Measurements from ENCODE around the gene AKAP11.

Gene AKAP11

DNA sequence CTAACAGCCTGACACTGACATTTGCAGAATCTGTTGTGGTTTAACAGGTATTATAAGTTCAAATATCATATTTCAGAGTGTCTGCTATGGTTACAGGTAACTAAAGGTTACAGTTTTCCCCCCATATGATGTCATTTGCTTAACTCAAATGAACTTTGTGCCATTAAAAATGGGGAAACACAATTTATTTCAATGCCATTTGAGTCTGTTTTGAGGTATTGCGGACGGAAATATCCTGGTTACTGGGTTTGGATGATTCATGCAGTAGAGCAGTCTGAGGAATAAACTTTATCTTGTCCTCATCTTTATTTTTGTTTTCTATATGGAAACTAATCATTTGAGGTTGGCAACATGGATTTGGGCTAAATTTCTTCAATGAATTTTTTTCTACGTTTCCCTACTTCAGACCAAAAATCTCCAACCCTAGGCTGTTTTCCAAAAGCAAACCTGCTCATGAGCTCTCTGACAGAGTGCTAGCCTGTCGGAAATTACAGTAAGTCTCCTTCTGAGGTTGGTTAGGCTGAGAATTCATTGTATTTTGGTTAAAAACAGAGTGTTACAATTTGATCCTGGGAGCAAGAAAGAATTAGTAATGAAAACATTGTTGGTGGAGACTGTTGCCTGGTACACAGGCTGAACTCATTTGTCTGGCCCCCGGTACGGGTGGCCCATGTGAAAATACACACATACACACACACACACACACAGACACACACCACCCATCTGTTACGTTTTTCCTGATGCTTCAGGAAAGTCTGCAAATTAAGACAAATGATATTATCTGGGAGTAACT lies 66.1 kb downstream of the AKAP11 start:
- no peaks in the 10 kb centered on the region; the same call in 1 of the 2 replicates for H3K4me1 ChIP-seq (ENCODE audit: insufficient read depth, low read length)
- no peaks in the 10 kb centered on the region for H3K27me3 ChIP-seq (ENCODE audit: insufficient read depth, low read length)
- no peaks in the 10 kb centered on the region for H3K9me3 ChIP-seq (ENCODE audit: insufficient read depth, low read depth, low read length)
- H3K27ac ChIP-seq (ENCODE audit: low read length): no peak overlapping the region
- H3K36me3 ChIP-seq (ENCODE audit: insufficient read depth, low read depth, low read length): no peaks in the 10 kb centered on the region
- no peak overlapping the region for H3K9ac ChIP-seq (ENCODE audit: low read depth, low read length)
- H3K4me3 ChIP-seq (ENCODE audit: low read length): no peak overlapping the region

DNA sequence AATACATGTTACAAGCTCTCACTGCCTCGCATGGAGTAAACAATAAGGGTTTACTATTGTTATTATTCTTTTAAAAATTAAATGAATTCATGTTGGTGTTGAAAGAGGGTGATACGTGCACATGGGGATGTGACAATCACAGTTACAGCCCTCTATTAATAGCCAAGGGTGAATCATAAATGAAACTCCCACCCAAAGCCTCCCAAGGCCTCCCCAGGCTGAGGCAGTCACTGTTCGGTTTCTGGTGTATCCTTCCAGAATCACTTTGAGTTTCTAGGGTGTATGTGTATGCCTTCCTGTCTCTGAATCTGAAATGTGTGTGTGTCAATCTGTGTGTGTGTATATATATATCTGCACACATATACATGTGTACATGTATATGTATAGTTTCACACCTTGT lies 73.4 kb downstream of the AKAP11 start:
- peaks cover 4% of the 10 kb centered on the region; the same call in 1 of the 2 replicates for H3K4me1 ChIP-seq (ENCODE audit: insufficient read depth, low read length)
- no peaks in the 10 kb centered on the region for H3K36me3 ChIP-seq (ENCODE audit: insufficient read depth, low read depth, low read length)

DNA sequence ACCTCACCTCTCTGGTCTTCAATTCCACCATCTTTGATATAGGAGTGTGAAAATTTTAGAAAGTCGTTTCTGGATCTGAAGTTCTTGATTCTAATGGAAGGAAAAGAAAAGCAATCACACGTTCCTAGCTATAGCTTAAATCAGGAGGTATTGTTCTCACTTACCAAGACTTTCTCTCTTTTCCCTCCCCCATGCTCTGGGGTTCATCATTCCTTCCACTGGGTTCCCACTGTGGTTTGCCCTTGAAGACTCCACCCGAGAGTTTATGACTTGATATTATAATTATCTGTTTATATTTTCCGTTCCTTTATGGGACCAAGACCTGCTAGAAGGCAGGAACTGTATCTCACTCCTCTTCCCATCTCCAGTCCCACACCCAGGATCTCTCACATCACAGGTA lies 76.6 kb downstream of the AKAP11 start:
- H3K9me3 ChIP-seq (ENCODE audit: insufficient read depth, low read depth, low read length): no peaks in the 10 kb centered on the region
- H3K4me1 ChIP-seq (ENCODE audit: insufficient read depth, low read length): peaks cover 4% of the 10 kb centered on the region; the same call in 1 of the 2 replicates
- H3K4me3 ChIP-seq (ENCODE audit: low read length): no peak overlapping the region
- H3K27ac ChIP-seq (ENCODE audit: low read length): no peak overlapping the region
- H3K9ac ChIP-seq (ENCODE audit: low read depth, low read length): no peak overlapping the region
- H3K27me3 ChIP-seq (ENCODE audit: insufficient read depth, low read length): no peaks in the 10 kb centered on the region
- no peaks in the 10 kb centered on the region for H3K36me3 ChIP-seq (ENCODE audit: insufficient read depth, low read depth, low read length)

More for the DNA sequence above, 73.4 kb downstream of the AKAP11 start:
- no peak overlapping the region for H3K9ac ChIP-seq (ENCODE audit: low read depth, low read length)
- H3K9me3 ChIP-seq (ENCODE audit: insufficient read depth, low read depth, low read length): no peaks in the 10 kb centered on the region
- H3K27ac ChIP-seq (ENCODE audit: low read length): no peak overlapping the region
- no peak overlapping the region for H3K4me3 ChIP-seq (ENCODE audit: low read length)
- no peaks in the 10 kb centered on the region for H3K27me3 ChIP-seq (ENCODE audit: insufficient read depth, low read length)

DNA sequence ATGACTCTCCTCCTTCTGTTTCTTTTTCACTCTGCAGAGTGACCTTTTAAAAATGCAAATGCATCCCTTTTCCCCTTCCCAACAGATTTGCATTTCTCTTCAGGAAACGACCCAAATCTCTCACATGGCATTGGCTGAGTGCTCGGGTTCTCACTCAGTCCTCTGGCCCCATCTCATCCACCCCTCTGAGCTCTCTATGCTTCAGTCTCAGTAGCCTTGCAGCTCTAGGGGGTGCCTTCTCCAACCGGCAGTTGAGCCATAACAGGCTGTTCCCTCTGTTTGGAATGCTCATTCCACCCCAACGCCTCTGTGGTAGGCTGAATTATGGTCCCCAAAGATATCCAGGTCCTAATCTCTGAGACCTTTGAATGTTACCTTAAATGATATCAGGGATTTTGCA lies 78.2 kb downstream of the AKAP11 start:
- H3K4me3 ChIP-seq (ENCODE audit: low read length): no peak overlapping the region
- no peak overlapping the region for H3K27ac ChIP-seq (ENCODE audit: low read length)
- no peak overlapping the region for H3K9ac ChIP-seq (ENCODE audit: low read depth, low read length)
- H3K9me3 ChIP-seq (ENCODE audit: insufficient read depth, low read depth, low read length): no peaks in the 10 kb centered on the region
- H3K27me3 ChIP-seq (ENCODE audit: insufficient read depth, low read length): no peaks in the 10 kb centered on the region
- no peaks in the 10 kb centered on the region for H3K36me3 ChIP-seq (ENCODE audit: insufficient read depth, low read depth, low read length)
- peaks cover 4% of the 10 kb centered on the region; the same call in 1 of the 2 replicates for H3K4me1 ChIP-seq (ENCODE audit: insufficient read depth, low read length)

DNA sequence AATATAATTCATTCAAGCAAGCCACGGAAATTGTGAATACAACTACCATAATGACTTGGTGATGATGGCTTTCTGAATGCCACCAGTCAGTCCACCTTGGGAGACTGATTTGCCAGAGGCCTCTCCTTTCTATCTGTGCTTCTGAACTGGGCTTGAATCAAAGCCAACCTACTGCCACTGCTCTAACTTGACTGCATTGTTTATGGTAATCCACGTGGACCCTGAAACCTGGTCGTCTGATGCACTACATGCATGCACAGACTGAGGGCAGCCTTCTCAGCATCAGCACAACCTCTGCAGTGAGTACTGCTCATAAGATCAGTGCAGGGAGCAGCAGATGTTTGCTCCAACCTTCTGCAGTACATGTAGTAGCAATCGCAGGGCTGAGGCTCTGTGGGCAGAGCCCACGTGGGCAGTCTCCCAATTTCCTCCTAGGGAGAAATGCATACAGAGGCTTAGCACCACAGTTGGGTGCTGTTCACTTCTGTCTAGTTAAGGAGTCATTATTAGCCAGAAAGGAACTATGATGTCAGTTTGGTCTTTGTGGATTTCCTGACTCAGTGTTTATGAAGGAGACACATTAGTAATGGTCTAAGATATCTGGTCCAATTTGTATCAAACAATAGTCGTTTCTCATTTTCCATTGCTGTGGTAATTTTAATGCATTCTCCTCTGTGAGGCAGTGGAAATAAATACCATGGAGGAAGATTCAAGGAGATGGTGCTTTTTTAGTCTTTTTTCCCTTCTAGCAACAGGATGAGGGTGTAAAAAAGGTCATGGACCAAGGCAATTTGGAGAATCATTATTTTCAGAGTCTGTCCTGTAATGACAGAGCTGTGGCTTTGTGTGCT lies 82.5 kb downstream of the AKAP11 start:
- H3K4me3 ChIP-seq (ENCODE audit: low read length): no peak overlapping the region
- no peaks in the 10 kb centered on the region for H3K27me3 ChIP-seq (ENCODE audit: insufficient read depth, low read length)
- H3K36me3 ChIP-seq (ENCODE audit: insufficient read depth, low read depth, low read length): no peaks in the 10 kb centered on the region
- no peaks in the 10 kb centered on the region for H3K9me3 ChIP-seq (ENCODE audit: insufficient read depth, low read depth, low read length)
- no peak overlapping the region for H3K27ac ChIP-seq (ENCODE audit: low read length)
- no peak overlapping the region for H3K9ac ChIP-seq (ENCODE audit: low read depth, low read length)
- H3K4me1 ChIP-seq (ENCODE audit: insufficient read depth, low read length): peaks cover 4% of the 10 kb centered on the region; the same call in 1 of the 2 replicates

DNA sequence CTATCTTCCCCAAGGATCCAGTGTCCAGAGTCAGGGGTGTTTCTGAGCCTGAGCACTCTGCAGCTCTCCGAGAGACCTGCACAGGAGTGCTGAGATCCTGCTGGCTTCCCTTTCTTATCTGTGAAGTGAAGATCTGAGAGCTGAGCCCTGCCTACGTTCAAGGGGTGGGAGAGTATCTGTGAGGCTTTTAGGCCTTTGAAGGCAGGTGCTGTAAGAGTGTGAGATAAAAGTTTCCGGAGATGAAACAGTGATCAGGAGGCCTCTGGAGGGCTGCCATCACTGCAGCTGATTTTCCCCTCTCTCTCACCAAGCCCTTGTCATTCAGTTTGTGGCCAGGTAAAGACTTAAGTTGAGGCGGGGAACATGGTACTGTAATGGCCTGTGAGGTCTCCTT lies 83.1 kb downstream of the AKAP11 start:
- Histone ChIP-seq H3K9ac (ENCODE audit: low read depth, low read length) (no peak overlapping the region), H3K27ac (ENCODE audit: low read length) (no peak overlapping the region), H3K4me1 (ENCODE audit: insufficient read depth, low read length) (no peaks in the 10 kb centered on the region; the same call in 1 of the 2 replicates), H3K4me3 (ENCODE audit: low read length) (no peak overlapping the region), H3K27me3 (ENCODE audit: insufficient read depth, low read length) (no peaks in the 10 kb centered on the region), H3K36me3 (ENCODE audit: insufficient read depth, low read depth, low read length) (no peaks in the 10 kb centered on the region), H3K9me3 (ENCODE audit: insufficient read depth, low read depth, low read length) (no peaks in the 10 kb centered on the region)

DNA sequence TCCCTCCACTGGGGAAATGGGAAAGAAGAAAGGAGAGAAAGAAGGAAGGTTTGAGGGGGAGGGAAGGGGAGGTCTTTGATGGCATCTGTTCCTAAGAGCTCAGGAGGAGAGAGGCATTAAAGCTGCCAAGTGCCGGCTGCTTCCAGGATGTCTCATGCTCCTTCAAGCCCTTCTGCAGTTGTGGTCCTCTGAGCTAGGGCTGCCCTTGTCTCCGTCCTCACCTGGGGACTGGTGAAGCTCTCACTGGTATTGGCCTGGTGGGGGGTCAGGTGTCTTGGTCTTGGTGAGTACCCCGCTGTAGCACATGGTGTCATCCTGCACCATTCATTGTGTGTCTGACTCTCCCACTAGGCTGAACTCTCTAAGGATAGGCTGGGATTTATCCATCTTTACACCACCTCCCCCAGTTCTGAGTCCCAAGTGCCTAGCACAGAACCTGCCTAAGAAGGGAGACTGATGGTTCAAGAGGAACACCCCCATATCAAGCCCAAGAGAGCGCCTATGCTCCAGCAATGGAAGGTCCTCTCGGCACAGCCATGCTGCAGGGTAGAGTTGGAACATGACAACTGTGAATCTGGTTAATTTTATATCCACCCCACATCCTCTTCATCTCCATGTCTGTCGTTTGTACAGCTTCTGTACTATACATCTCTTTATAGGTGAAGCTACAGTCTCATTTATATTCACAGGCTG lies 83.7 kb downstream of the AKAP11 start:
- Histone ChIP-seq H3K9ac (ENCODE audit: low read depth, low read length) (no peak overlapping the region), H3K4me1 (ENCODE audit: insufficient read depth, low read length) (no peaks in the 10 kb centered on the region), H3K27ac (ENCODE audit: low read length) (no peak overlapping the region)

DNA sequence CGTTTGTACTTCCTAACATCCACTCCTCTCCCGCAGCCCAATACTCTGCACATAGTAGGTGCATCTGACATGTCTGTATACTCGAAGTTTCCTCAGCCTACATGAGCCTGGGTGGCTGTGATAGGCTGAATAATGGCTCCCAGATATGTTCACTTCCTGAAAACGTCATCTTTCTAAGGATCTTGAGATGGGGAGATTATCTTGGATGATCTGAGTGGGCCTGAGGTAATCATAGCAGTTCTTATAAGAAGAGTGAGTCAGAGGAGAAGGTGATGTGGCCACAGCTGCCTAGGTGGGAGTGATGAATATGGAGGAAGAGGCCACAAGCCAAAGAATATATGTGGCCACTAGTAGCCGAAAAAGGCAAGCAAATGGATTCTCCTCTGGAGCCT lies 84.2 kb downstream of the AKAP11 start:
- no peak overlapping the region for H3K27ac ChIP-seq (ENCODE audit: low read length)
- H3K4me1 ChIP-seq (ENCODE audit: insufficient read depth, low read length): no peaks in the 10 kb centered on the region
- H3K9me3 ChIP-seq (ENCODE audit: insufficient read depth, low read depth, low read length): no peaks in the 10 kb centered on the region
- no peak overlapping the region for H3K4me3 ChIP-seq (ENCODE audit: low read length)
- H3K27me3 ChIP-seq (ENCODE audit: insufficient read depth, low read length): no peaks in the 10 kb centered on the region
- no peak overlapping the region for H3K9ac ChIP-seq (ENCODE audit: low read depth, low read length)
- H3K36me3 ChIP-seq (ENCODE audit: insufficient read depth, low read depth, low read length): no peaks in the 10 kb centered on the region

More for the DNA sequence above, 83.7 kb downstream of the AKAP11 start:
- H3K27me3 ChIP-seq (ENCODE audit: insufficient read depth, low read length): no peaks in the 10 kb centered on the region
- no peaks in the 10 kb centered on the region for H3K36me3 ChIP-seq (ENCODE audit: insufficient read depth, low read depth, low read length)
- no peak overlapping the region for H3K4me3 ChIP-seq (ENCODE audit: low read length)
- H3K9me3 ChIP-seq (ENCODE audit: insufficient read depth, low read depth, low read length): no peaks in the 10 kb centered on the region

DNA sequence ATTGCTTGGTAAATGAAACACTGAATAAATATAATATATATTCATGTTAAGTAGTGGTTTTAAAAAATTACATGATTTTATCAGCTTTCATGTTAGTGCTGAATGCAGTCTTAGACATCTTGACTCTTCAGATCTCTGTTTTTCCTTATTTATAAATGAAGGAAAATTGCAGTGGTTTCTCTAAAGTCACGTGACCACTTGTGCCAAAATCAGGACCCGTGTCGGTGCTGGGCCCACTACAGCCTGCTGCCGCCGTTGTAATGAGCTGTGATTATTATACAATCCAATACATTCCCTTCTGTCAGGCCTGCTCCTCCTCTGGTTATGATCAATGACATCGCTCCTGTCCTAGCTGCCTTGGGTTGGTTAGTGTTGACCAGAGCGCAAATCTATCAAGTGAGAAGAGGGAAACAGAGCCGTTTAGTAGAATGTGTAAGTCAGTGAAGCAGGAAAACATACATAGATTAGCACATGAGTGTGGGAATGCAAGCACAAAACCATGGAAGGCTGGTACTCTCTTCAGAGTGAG lies 88.2 kb downstream of the AKAP11 start:
- Histone ChIP-seq H3K36me3 (ENCODE audit: insufficient read depth, low read depth, low read length) (no peaks in the 10 kb centered on the region), H3K27ac (ENCODE audit: low read length) (no peak overlapping the region), H3K4me1 (ENCODE audit: insufficient read depth, low read length) (peaks cover 7% of the 10 kb centered on the region; the same call in 1 of the 2 replicates), H3K9ac (ENCODE audit: low read depth, low read length) (no peak overlapping the region), H3K4me3 (ENCODE audit: low read length) (no peak overlapping the region), H3K27me3 (ENCODE audit: insufficient read depth, low read length) (no peaks in the 10 kb centered on the region), H3K9me3 (ENCODE audit: insufficient read depth, low read depth, low read length) (no peaks in the 10 kb centered on the region)

DNA sequence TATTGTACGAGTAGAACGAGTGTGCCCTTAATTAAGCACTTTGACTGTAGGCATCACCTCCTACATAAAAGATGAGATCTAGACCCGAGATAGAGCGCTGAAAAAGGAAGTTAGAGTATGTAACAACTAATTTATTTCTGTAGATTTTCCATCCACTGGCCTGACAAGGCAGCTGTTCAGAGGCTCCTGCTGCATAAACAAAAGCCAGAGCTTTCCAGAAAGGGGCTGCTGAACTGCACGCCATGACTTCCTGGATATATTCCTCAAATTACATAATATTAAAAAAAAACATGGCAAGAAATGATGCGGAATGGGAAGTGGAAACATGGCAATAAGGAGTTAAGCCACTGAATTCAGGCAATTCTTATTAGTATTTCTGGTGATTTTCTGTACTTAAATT lies 89.7 kb downstream of the AKAP11 start:
- Histone ChIP-seq H3K27me3 (ENCODE audit: insufficient read depth, low read length) (no peaks in the 10 kb centered on the region), H3K4me1 (ENCODE audit: insufficient read depth, low read length) (peaks cover 7% of the 10 kb centered on the region; the same call in 1 of the 2 replicates), H3K36me3 (ENCODE audit: insufficient read depth, low read depth, low read length) (no peaks in the 10 kb centered on the region), H3K9me3 (ENCODE audit: insufficient read depth, low read depth, low read length) (no peaks in the 10 kb centered on the region), H3K4me3 (ENCODE audit: low read length) (no peak overlapping the region), H3K9ac (ENCODE audit: low read depth, low read length) (no peak overlapping the region), H3K27ac (ENCODE audit: low read length) (no peak overlapping the region)

DNA sequence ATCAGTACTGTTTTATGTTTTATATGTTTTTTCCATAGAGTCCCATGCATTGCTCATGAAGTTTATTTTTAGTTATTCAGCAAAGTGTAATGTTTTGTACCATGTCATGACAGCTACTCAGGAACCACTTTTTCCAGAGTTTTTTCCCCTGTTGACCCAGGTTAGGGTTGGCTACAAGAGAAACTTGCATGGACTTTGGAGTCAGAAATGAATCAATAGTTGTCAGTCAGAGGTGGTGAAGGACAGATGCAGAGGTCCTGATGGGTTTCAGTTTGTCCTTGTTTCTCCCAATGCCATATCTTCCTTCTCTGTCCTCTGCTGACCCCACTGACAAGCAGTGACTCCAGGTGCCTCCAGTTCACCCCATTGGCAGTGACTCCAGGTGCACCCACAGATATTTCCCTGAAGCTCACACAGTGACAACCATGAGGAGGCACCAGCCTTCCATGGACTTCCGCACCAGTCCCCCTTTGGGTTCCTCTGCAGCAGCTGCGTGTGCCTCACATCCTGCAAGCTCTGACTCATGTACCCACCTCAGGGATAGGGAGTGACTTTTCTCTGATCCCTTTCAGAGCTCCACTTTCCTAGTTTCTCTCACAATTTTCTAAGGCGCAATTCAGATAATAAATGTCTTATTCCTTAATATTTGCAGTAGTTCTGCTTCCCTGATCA lies 92.1 kb downstream of the AKAP11 start:
- no peak overlapping the region for H3K27ac ChIP-seq (ENCODE audit: low read length)

More for the DNA sequence above, 92.1 kb downstream of the AKAP11 start:
- no peaks in the 10 kb centered on the region for H3K9me3 ChIP-seq (ENCODE audit: insufficient read depth, low read depth, low read length)
- no peaks in the 10 kb centered on the region for H3K36me3 ChIP-seq (ENCODE audit: insufficient read depth, low read depth, low read length)
- H3K4me1 ChIP-seq (ENCODE audit: insufficient read depth, low read length): peaks cover 13% of the 10 kb centered on the region; the same call in 1 of the 2 replicates
- no peak overlapping the region for H3K4me3 ChIP-seq (ENCODE audit: low read length)
- no peaks in the 10 kb centered on the region for H3K27me3 ChIP-seq (ENCODE audit: insufficient read depth, low read length)
- H3K9ac ChIP-seq (ENCODE audit: low read depth, low read length): no peak overlapping the region

Measured in iPS-20b (cell line).